Thoracic aorta (tissue), 2 donors: Measurements from ENCODE around the gene TOX2. TPM values are rescaled to one million over a fixed set of nuclear protein-coding genes. Genes with fewer than 3 reads are reported as not detected.

Source experiments
- ATAC-seq: fragments of 150-250 bp; one replicate; pipeline ENCODE4 v1.8.0; 2017; ENCODE audit warnings: low read depth; ENCODE audit not compliant: insufficient number of reproducible peaks, low FRiP score
- DNase-seq: peaks from one replicate; pipeline ENCODE4 v3.0.0-alpha.2; 2020; ENCODE audit warnings: low spot score
- H3K27ac ChIP-seq, 2 donors: fragments of 200-600 bp; sonication (generic); 1 replicate in 1 of 2; 2 replicates in 1 of 2; pipeline ENCODE4 v1.5.1; 2016; ENCODE audit warnings: mild to moderate bottlenecking in 2 of 2, moderate library complexity in 2 of 2
- H3K27me3 ChIP-seq: fragments of 200-600 bp; sonication (generic); replicated peaks from 2 replicates; pipeline ENCODE4 v1.6.0; 2016; ENCODE audit warnings: mild to moderate bottlenecking; ENCODE audit not compliant: insufficient read depth
- H3K36me3 ChIP-seq: fragments of 200-600 bp; sonication (generic); one replicate; pipeline ENCODE4 v1.5.1; 2016
- H3K4me1 ChIP-seq, 2 donors: fragments of 200-600 bp; sonication (generic); 1 replicate in 1 of 2; 2 replicates in 1 of 2; pipeline versions ENCODE4 v1.5.1 to v1.6.0; 2016; ENCODE audit warnings: low read depth in 2 of 2, mild to moderate bottlenecking in 1 of 2; ENCODE audit not compliant: control insufficient read depth in 1 of 2
- H3K4me3 ChIP-seq: fragments of 200-600 bp; sonication (generic); 2 replicates; pipeline ENCODE4 v1.5.1; 2016; ENCODE audit warnings: mild to moderate bottlenecking
- H3K9me3 ChIP-seq: fragments of 200-600 bp; sonication (generic); 2 replicates; pipeline ENCODE4 v1.5.1; 2016
- CTCF ChIP-seq: fragments of 200-600 bp; sonication (generic); IDR thresholded peaks from one replicate; pipeline ENCODE4 v1.5.1; 2019; ENCODE audit warnings: antibody characterized with exemption
- total RNA-seq, 2 donors: library from RNA; depleted of rRNA; stranded (reverse); fragments of >200 nt; gene quantifications; one replicate each; pipeline versions ENCODE4 v1.1.0 to v1.2.3, GENCODE V29; 2016

The TOX2 gene
- total RNA-seq, 2 donors from 2014 or later: 4.2 to 14.6 TPM

GRCh38 chr20:43957392-43957791 is 42.7 kb downstream of the TOX2 start:
- H3K27ac ChIP-seq: no peak overlapping the region
- H3K27me3 ChIP-seq: no peaks in the 10 kb centered on the region
- DNase-seq (no peak), ATAC-seq (no peak)
- H3K4me1 ChIP-seq: peaks cover 26 to 58% of the 10 kb centered on the region in 2 donors
- no peak overlapping the region for H3K4me3 ChIP-seq
- H3K9me3 ChIP-seq: no peaks in the 10 kb centered on the region
- no peaks in the 10 kb centered on the region for H3K36me3 ChIP-seq
- TF ChIP-seq CTCF: no peak

- no peak overlapping the region for H3K27ac ChIP-seq
- no peaks in the 10 kb centered on the region for H3K27me3 ChIP-seq
- no peaks in the 10 kb centered on the region for H3K36me3 ChIP-seq
- DNase-seq: no peak
- no peak overlapping the region for H3K4me3 ChIP-seq
- no peak for TF ChIP-seq CTCF
- H3K9me3 ChIP-seq: no peaks in the 10 kb centered on the region
- H3K4me1 ChIP-seq: peaks cover 26 to 58% of the 10 kb centered on the region in 2 donors
- no peak for ATAC-seq
Measured at GRCh38 chr20:43958626-43959025, 44.0 kb downstream of the TOX2 start.

GRCh38 chr20:43959079-43959919 is 44.6 kb downstream of the TOX2 start:
- DNase-seq: no peak
- no peak for ATAC-seq
- Histone ChIP-seq H3K27me3 (no peaks in the 10 kb centered on the region), H3K4me1 (peaks cover 26 to 60% of the 10 kb centered on the region in 2 donors), H3K9me3 (no peaks in the 10 kb centered on the region), H3K27ac (no peak overlapping the region), H3K36me3 (no peaks in the 10 kb centered on the region), H3K4me3 (no peak overlapping the region)
- TF ChIP-seq CTCF: no peak

- peaks cover 20 to 59% of the 10 kb centered on the region in 2 donors for H3K4me1 ChIP-seq
- H3K36me3 ChIP-seq: no peaks in the 10 kb centered on the region
- DNase-seq (no peak), ATAC-seq (no peak)
- H3K27ac ChIP-seq: no peak overlapping the region
- TF ChIP-seq CTCF: no peak
- H3K4me3 ChIP-seq: no peak overlapping the region
- H3K9me3 ChIP-seq: no peaks in the 10 kb centered on the region
- no peaks in the 10 kb centered on the region for H3K27me3 ChIP-seq
Measured at GRCh38 chr20:43959920-43960227, 45.2 kb downstream of the TOX2 start.

GRCh38 chr20:43960231-43960630 is 45.6 kb downstream of the TOX2 start:
- no peak for ATAC-seq
- peaks cover 16 to 55% of the 10 kb centered on the region in 2 donors for H3K4me1 ChIP-seq
- TF ChIP-seq CTCF: no peak
- no peaks in the 10 kb centered on the region for H3K27me3 ChIP-seq
- H3K9me3 ChIP-seq: no peaks in the 10 kb centered on the region
- DNase-seq: no peak
- H3K4me3 ChIP-seq: no peak overlapping the region
- H3K36me3 ChIP-seq: no peaks in the 10 kb centered on the region
- H3K27ac ChIP-seq: no peak overlapping the region
